ENCODE data around the gene STAT5B.
"Not testable (repeated sequence)": the region's sequence is repeated elsewhere in the genome, so short reads cannot be mapped to it uniquely, and the experiment has no call there.

The STAT5B gene

DNA sequence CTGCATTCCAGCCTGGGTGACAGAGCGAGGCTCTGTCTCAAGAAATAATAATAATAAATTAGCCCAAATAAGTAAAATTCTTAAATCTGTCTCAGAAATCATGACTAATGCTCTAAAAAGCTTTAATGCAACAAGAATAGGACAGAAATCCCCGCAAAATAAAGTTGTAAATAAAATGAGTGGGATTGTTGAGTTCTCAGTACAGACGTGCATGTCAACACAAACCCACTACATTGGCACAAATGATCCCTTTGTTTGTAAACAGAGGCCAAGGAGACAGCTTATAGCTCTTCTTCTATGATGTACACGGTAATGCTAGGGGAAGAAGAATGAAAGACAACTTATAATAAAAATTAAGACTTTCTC, 6.0 kb downstream of the STAT5B start:
- Histone ChIP-seq H3K36me3 (ENCODE audit: control insufficient read depth, insufficient read depth, low read length) (no peaks in the 10 kb centered on the region), H3K9me3 (ENCODE audit: control insufficient read depth, low read length) (no peaks in the 10 kb centered on the region), H3K27ac (ENCODE audit: insufficient read depth, low read length, poor library complexity, severe bottlenecking) (peak overlapping the region; percentile 79), H3K4me3 (ENCODE audit: insufficient read depth, low read depth, low read length, poor library complexity, severe bottlenecking) (no peak overlapping the region), H3K27me3 (replicated peaks; ENCODE audit: control insufficient read depth, insufficient read depth, low read length, poor library complexity, severe bottlenecking) (no peaks in the 10 kb centered on the region), H3K4me1 (ENCODE audit: control insufficient read depth, insufficient read depth, low read length, poor library complexity, severe bottlenecking) (peaks cover 29% of the 10 kb centered on the region)
- no peak for DNase-seq

DNA sequence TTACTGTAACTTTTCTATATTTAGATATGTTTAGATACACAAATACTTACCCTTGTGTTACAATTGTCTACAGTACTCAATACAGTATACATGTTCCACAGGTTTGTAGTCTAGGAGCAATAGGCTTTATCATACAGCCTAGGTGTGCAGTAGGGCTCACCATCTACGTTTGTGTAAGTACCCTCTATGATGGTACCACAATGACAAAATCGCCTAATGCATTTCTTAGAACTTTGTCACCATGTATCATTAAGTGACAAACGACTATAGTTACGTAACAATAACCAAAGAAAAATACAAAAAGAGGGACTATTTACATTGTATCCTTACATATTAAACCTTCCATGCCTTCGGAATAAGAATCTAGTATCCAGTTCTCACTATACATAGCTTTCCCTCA, 8.0 kb downstream of the STAT5B start:
- Histone ChIP-seq H3K27ac (ENCODE audit: insufficient read depth, low read length, poor library complexity, severe bottlenecking) (peak overlapping the region; percentile 79), H3K4me3 (ENCODE audit: insufficient read depth, low read depth, low read length, poor library complexity, severe bottlenecking) (no peak overlapping the region), H3K9me3 (ENCODE audit: control insufficient read depth, low read length) (no peaks in the 10 kb centered on the region), H3K36me3 (ENCODE audit: control insufficient read depth, insufficient read depth, low read length) (no peaks in the 10 kb centered on the region), H3K4me1 (ENCODE audit: control insufficient read depth, insufficient read depth, low read length, poor library complexity, severe bottlenecking) (peaks cover 29% of the 10 kb centered on the region), H3K27me3 (replicated peaks; ENCODE audit: control insufficient read depth, insufficient read depth, low read length, poor library complexity, severe bottlenecking) (no peaks in the 10 kb centered on the region)
- no peak for DNase-seq

DNA sequence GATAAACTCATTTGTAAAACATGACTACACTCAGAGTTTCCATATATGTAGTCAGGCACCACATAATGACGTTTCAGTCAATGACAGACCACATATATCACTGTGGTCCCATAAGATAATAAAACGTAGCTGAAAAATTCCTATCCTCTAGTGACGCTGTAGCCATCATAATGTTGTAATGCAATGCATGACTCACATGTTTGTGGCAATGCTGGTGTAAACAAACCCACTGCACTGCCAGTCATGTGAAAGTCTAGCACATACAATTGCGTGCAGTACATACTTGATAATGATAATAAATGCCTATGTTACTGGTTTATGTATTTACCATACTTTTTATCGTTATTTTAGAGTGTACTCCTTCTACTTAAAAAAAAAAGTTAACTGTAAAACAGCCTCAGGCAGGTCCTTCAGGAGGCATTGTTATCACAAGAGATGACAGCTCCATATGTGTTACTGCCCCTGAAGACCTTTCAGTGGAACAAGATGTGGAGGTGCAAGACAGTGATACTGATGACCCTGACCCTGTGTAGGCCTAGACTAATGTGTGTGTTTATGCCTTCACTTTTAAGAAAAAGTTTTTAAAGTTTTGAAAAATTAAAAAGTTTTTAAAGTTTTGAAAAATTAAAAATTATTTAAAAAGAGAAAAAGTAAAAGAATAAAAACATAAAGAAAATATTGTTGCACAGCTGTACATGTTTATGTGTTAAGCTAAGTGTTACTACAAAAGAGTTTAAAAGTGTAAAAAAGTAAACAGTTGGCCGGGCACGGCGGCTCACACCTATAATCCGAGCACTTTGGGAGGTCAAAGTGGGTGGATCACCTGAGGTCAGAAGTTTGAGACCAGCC, 9.0 kb downstream of the STAT5B start:
- H3K4me1 ChIP-seq (ENCODE audit: control insufficient read depth, insufficient read depth, low read length, poor library complexity, severe bottlenecking): peaks cover 26% of the 10 kb centered on the region
- no peaks in the 10 kb centered on the region for H3K27me3 ChIP-seq (replicated peaks; ENCODE audit: control insufficient read depth, insufficient read depth, low read length, poor library complexity, severe bottlenecking)
- no peaks in the 10 kb centered on the region for H3K36me3 ChIP-seq (ENCODE audit: control insufficient read depth, insufficient read depth, low read length)
- DNase-seq: peak; percentile 61 to 66 (median 64)
- H3K9me3 ChIP-seq (ENCODE audit: control insufficient read depth, low read length): no peaks in the 10 kb centered on the region
- no peak overlapping the region for H3K4me3 ChIP-seq (ENCODE audit: insufficient read depth, low read depth, low read length, poor library complexity, severe bottlenecking)
- H3K27ac ChIP-seq (ENCODE audit: insufficient read depth, low read length, poor library complexity, severe bottlenecking): peak overlapping the region; percentile 79

- Histone ChIP-seq H3K4me3 (ENCODE audit: insufficient read depth, low read depth, low read length, poor library complexity, severe bottlenecking) (no peak overlapping the region), H3K4me1 (ENCODE audit: control insufficient read depth, insufficient read depth, low read length, poor library complexity, severe bottlenecking) (peaks cover 24% of the 10 kb centered on the region), H3K27me3 (replicated peaks; ENCODE audit: control insufficient read depth, insufficient read depth, low read length, poor library complexity, severe bottlenecking) (no peaks in the 10 kb centered on the region), H3K27ac (ENCODE audit: insufficient read depth, low read length, poor library complexity, severe bottlenecking) (peak overlapping the region; percentile 79), H3K36me3 (ENCODE audit: control insufficient read depth, insufficient read depth, low read length) (no peaks in the 10 kb centered on the region), H3K9me3 (ENCODE audit: control insufficient read depth, low read length) (no peaks in the 10 kb centered on the region)
- no peak for DNase-seq
Observed at GRCh38 chr17:42266462-42266861, 9.7 kb downstream of the STAT5B start.

DNA sequence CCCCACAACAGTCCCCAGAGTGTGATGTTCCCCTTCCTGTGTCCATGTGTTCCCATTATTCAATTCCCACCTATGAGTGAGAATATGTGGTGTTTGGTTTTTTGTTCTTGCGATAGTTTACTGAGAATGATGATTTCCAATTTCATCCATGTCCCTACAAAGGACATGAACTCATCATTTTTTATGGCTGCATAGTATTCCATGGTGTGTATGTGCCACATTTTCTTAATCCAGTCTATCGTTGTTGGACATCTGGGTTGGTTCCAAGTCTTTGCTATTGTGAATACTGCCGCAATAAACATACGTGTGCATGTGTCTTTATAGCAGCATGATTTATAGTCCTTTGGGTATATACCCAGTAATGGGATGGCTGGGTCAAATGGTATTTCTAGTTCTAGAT, 11.8 kb downstream of the STAT5B start:
- not testable (repeated sequence) for H3K9me3 ChIP-seq (ENCODE audit: control insufficient read depth, low read length); DNase-seq; H3K36me3 ChIP-seq (ENCODE audit: control insufficient read depth, insufficient read depth, low read length); H3K27ac ChIP-seq (ENCODE audit: insufficient read depth, low read length, poor library complexity, severe bottlenecking); H3K27me3 ChIP-seq (replicated peaks; ENCODE audit: control insufficient read depth, insufficient read depth, low read length, poor library complexity, severe bottlenecking); H3K4me3 ChIP-seq (ENCODE audit: insufficient read depth, low read depth, low read length, poor library complexity, severe bottlenecking)
- H3K4me1 ChIP-seq (ENCODE audit: control insufficient read depth, insufficient read depth, low read length, poor library complexity, severe bottlenecking): peaks cover 28% of the 10 kb centered on the region

DNA sequence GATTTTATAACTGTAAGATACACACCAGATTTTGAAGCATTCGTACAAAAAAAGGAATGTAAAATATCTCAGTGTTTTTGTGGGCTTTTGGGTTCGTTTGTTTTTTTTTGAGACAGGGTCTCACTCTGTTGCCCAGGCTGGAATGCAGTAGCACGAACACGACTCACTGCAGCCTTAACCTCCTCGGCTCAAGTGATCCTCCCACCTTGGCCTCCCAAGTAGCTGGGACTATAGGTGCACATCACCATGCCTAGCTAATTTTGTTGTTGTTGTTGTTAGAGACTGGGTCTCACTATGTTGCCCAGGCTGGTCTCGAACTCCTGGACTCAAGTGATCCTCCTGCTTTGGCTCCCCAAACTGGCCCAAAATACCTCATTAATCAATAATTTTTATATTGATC, 15.9 kb downstream of the STAT5B start:
- no peaks in the 10 kb centered on the region for H3K36me3 ChIP-seq (ENCODE audit: control insufficient read depth, insufficient read depth, low read length)
- DNase-seq: no peak
- H3K4me1 ChIP-seq (ENCODE audit: control insufficient read depth, insufficient read depth, low read length, poor library complexity, severe bottlenecking): peaks cover 16% of the 10 kb centered on the region
- H3K9me3 ChIP-seq (ENCODE audit: control insufficient read depth, low read length): no peaks in the 10 kb centered on the region
- H3K4me3 ChIP-seq (ENCODE audit: insufficient read depth, low read depth, low read length, poor library complexity, severe bottlenecking): no peak overlapping the region
- H3K27ac ChIP-seq (ENCODE audit: insufficient read depth, low read length, poor library complexity, severe bottlenecking): no peak overlapping the region
- H3K27me3 ChIP-seq (replicated peaks; ENCODE audit: control insufficient read depth, insufficient read depth, low read length, poor library complexity, severe bottlenecking): no peaks in the 10 kb centered on the region

- Histone ChIP-seq H3K27ac (ENCODE audit: insufficient read depth, low read length, poor library complexity, severe bottlenecking) (no peak overlapping the region), H3K4me1 (ENCODE audit: control insufficient read depth, insufficient read depth, low read length, poor library complexity, severe bottlenecking) (peaks cover 16% of the 10 kb centered on the region), H3K9me3 (ENCODE audit: control insufficient read depth, low read length) (no peaks in the 10 kb centered on the region), H3K4me3 (ENCODE audit: insufficient read depth, low read depth, low read length, poor library complexity, severe bottlenecking) (no peak overlapping the region), H3K36me3 (ENCODE audit: control insufficient read depth, insufficient read depth, low read length) (no peaks in the 10 kb centered on the region), H3K27me3 (replicated peaks; ENCODE audit: control insufficient read depth, insufficient read depth, low read length, poor library complexity, severe bottlenecking) (no peaks in the 10 kb centered on the region)
- DNase-seq: no peak
Observed at GRCh38 chr17:42255445-42255844, 20.7 kb downstream of the STAT5B start.

DNA sequence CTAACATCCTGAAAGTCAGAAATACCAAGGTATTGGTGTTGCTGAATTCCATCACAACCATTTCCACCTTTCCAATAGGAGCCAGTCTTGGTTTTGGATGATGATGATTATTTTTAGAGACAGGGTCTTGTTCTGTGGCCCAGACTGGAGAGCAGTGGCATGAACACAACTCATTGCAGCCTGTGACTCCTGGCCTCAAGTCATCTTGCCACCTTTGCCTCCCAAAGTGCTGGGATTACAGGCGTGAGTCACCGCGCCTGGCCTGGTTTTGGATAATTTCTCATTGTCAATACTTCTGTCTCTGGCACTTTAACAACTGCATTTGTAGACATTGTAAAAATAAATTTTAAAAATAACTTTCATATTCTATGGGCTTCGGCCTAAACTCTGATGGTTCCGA, 22.6 kb downstream of the STAT5B start:
- DNase-seq: no peak
- Histone ChIP-seq H3K4me3 (ENCODE audit: insufficient read depth, low read depth, low read length, poor library complexity, severe bottlenecking) (no peak overlapping the region), H3K27ac (ENCODE audit: insufficient read depth, low read length, poor library complexity, severe bottlenecking) (peak overlapping the region; percentile 38), H3K4me1 (ENCODE audit: control insufficient read depth, insufficient read depth, low read length, poor library complexity, severe bottlenecking) (peaks cover 21% of the 10 kb centered on the region), H3K9me3 (ENCODE audit: control insufficient read depth, low read length) (no peaks in the 10 kb centered on the region), H3K36me3 (ENCODE audit: control insufficient read depth, insufficient read depth, low read length) (no peaks in the 10 kb centered on the region), H3K27me3 (replicated peaks; ENCODE audit: control insufficient read depth, insufficient read depth, low read length, poor library complexity, severe bottlenecking) (no peaks in the 10 kb centered on the region)

- no peak for DNase-seq
- H3K4me1 ChIP-seq (ENCODE audit: control insufficient read depth, insufficient read depth, low read length, poor library complexity, severe bottlenecking): peaks cover 27% of the 10 kb centered on the region
- no peak overlapping the region for H3K4me3 ChIP-seq (ENCODE audit: insufficient read depth, low read depth, low read length, poor library complexity, severe bottlenecking)
- H3K36me3 ChIP-seq (ENCODE audit: control insufficient read depth, insufficient read depth, low read length): no peaks in the 10 kb centered on the region
- H3K27me3 ChIP-seq (replicated peaks; ENCODE audit: control insufficient read depth, insufficient read depth, low read length, poor library complexity, severe bottlenecking): no peaks in the 10 kb centered on the region
- no peaks in the 10 kb centered on the region for H3K9me3 ChIP-seq (ENCODE audit: control insufficient read depth, low read length)
- H3K27ac ChIP-seq (ENCODE audit: insufficient read depth, low read length, poor library complexity, severe bottlenecking): peak overlapping the region; percentile 38
Observed at GRCh38 chr17:42252597-42253550, 23.3 kb downstream of the STAT5B start.

- Histone ChIP-seq H3K9me3 (ENCODE audit: control insufficient read depth, low read length) (no peaks in the 10 kb centered on the region), H3K27ac (ENCODE audit: insufficient read depth, low read length, poor library complexity, severe bottlenecking) (peak overlapping the region; percentile 49), H3K4me1 (ENCODE audit: control insufficient read depth, insufficient read depth, low read length, poor library complexity, severe bottlenecking) (peaks cover 43% of the 10 kb centered on the region), H3K27me3 (replicated peaks; ENCODE audit: control insufficient read depth, insufficient read depth, low read length, poor library complexity, severe bottlenecking) (no peaks in the 10 kb centered on the region), H3K36me3 (ENCODE audit: control insufficient read depth, insufficient read depth, low read length) (no peaks in the 10 kb centered on the region), H3K4me3 (ENCODE audit: insufficient read depth, low read depth, low read length, poor library complexity, severe bottlenecking) (no peak overlapping the region)
- DNase-seq: no peak
Observed at GRCh38 chr17:42251115-42251514, 25.1 kb downstream of the STAT5B start.

Data from effector memory CD4-positive, alpha-beta T cell (primary cell).